A172 (cell line): ENCODE measurements around the gene RHOXF2B. TPM values are rescaled to one million over a fixed set of nuclear protein-coding genes. Genes with fewer than 3 reads are reported as not detected.
"Not testable (repeated sequence)": the region's sequence is repeated elsewhere in the genome, so short reads cannot be mapped to it uniquely, and the experiment has no call there.

ENCODE experiments used
- DNase-seq: peaks from one replicate; pipeline ENCODE4 v3.0.0-alpha.2; 2015; ENCODE audit warnings: low spot score
- total RNA-seq: library from RNA; depleted of rRNA; stranded (reverse); fragments of >200 nt; shearing (Covaris generic); gene quantifications from 2 replicates; pipeline ENCODE4 v1.2.3, GENCODE V29; 2014; rRNA removed

Gene RHOXF2B
- not detected in 2 replicates for total RNA-seq

GRCh38 chrX:120077590-120077989 lies at the start of gene RHOXF2B:
RHOXF2B (minus strand) TSS chrX:120077690; CDS start chrX:120077552, 138 bp downstream.
- not testable (repeated sequence) for DNase-seq

GRCh38 chrX:120125444-120125843 lies 48.0 kb upstream of the RHOXF2B start:
- no peak for DNase-seq

GRCh38 chrX:120120223-120120622 lies 42.7 kb upstream of the RHOXF2B start:
- peak; percentile 30 for DNase-seq

DNA sequence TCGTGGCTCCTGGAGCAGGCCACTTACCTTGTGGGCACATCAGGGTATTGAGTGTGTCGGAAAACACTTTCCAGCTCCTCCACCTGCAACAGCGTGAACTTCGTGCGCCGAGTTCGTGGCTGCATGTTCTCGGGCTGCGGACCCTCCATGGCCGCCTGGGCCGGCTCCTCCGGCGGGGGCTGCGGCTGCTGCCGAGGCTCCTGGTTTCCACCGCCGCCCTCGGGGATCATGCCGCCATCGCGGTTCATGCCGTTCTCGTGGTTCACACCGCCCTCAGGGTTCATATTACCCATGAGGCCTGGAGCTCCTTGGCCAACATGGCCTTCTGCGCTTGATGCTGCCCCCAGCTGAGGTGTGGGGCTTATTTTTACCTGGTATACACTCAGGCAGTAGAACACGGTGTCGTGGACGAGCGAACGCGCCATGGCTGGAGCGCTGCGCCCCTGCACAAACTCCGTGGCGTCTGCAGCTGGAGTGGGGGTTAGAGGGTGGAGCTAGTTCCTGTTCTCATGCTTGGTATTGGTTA lies 38.0 kb upstream of the RHOXF2B start, which contains the start of gene RHOXF1:
TSS of gene RHOXF1 (minus strand) at position 476 of the 526 bp plus-strand sequence. CDS start at position 425, 51 bp downstream.
- no peak for DNase-seq

- DNase-seq = no peak
Observed at GRCh38 chrX:120111611-120112010, 34.1 kb upstream of the RHOXF2B start.

DNA sequence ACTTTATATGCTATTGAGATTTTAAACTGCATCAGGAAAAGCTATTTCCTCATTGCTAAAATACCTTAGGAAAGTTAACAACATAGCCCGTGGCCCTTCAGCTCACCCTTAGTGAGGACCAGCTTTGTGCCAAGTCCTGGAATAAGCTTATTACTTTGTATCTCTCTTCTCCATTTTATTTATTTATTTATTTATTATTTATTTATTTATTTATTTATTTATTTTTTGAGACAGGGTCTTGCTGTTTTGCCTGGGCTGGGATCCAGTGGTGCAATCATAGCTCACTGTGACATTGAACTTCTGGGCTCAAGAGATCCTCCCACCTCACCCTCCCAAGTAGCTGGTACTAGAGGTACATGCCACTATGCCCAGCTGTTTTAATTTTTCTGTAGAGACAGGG lies 31.9 kb upstream of the RHOXF2B start:
- DNase-seq = no peak

GRCh38 chrX:120104707-120105106 lies 27.2 kb upstream of the RHOXF2B start:
- not testable (repeated sequence) for DNase-seq

DNA sequence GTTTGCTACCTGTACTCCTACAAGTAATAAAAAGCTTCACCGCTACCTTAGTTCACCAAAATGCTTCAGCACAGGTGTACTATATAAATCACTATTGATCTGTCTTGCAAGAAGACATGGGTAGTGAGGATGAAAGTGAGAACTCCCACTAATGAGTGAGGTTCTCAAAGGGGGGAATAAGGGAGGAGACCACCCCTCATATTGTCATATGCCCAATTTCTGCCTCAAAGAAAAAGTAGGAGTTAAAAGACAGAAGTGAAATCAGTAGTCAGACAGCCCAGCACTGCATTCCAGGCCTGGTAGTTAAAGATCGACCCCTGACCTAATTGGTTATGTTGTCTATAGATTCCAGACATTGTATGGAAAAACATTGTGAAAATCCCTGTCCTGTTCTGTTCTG lies 23.6 kb upstream of the RHOXF2B start:
- DNase-seq = not testable (repeated sequence)

GRCh38 chrX:120090208-120090607 lies 12.7 kb upstream of the RHOXF2B start:
- DNase-seq = no peak

DNA sequence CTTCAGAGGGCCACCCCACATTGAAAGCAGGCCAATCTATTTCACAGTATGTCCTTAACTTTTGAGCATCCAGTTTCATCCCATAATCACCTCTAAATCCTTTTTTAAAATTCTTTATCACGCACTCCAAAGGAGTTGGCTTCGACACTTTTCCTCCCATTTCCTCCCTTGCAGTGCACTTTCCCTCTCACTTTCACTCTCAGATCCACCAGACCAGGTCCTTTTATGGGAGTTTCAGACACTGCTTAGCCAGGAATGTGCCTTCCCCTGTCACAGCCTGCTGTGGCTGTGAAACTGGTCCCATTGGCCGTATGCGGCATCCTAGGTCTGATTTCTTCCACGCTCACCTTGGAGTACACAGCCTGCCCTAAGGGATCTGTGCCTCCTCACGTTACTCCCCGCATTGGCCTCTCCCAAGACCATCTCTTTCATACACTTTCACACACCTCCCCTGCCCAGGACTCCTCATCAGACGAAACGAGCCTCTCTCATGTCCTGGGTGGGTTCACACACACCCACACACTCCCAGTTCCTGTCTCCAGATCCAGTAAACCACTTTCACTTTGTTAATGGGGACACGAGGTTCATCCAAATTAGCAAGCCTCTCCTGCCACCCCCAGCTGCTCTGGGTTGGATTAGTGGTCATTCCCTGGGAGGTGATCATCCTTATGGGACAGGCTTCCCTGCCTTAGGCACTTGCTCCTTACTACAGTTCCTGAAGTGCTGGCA lies 10.0 kb upstream of the RHOXF2B start:
- no peak for DNase-seq

GRCh38 chrX:120085553-120086185 lies 8.2 kb upstream of the RHOXF2B start:
- not testable (repeated sequence) for DNase-seq

DNA sequence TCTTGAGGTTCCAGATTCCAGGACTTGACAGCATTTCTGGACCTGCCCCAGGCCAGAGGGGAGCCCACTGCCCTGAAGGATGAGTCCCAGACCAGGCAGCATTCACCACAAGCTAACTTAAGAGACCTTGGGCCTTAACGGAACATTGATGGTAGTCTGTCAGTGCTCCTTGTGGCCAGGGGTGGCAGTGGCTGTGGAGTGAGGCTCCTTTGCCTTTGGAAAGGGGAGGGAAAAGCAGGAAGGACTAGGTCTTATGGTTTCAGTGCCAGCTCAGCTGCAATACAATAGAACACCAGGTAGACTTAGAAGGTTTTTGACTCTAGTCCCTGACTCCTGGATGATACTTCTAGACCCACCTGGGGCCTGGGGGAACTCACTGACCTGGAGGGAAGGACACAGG lies 11.3 kb downstream of the RHOXF2B start:
- not testable (repeated sequence) for DNase-seq

DNA sequence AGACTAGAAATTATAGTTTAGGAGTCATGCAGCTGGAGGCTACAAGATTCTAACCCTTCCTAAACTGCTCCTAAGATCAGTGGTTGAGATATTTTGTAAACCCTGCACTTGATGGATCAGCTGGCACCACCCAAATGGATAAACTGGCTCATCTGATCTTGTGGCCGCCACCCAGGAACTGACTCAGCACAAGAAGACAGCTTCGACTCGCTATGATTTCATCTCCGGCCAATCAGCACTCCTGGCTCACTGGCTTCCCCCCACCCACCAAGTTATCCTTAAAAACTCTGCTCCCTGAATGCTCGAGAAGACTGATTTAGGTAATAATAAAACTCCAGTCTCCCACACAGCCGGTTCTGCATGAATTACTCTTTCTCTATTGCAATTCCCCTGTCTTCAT lies 34.8 kb downstream of the RHOXF2B start:
- DNase-seq = not testable (repeated sequence)

- DNase-seq = not testable (repeated sequence)
Observed at GRCh38 chrX:120042247-120042646, 35.2 kb downstream of the RHOXF2B start.

- DNase-seq = not testable (repeated sequence)
Observed at GRCh38 chrX:120040176-120040575, 37.3 kb downstream of the RHOXF2B start.

- DNase-seq = not testable (repeated sequence)
Observed at GRCh38 chrX:120039087-120039733, 38.3 kb downstream of the RHOXF2B start.

DNA sequence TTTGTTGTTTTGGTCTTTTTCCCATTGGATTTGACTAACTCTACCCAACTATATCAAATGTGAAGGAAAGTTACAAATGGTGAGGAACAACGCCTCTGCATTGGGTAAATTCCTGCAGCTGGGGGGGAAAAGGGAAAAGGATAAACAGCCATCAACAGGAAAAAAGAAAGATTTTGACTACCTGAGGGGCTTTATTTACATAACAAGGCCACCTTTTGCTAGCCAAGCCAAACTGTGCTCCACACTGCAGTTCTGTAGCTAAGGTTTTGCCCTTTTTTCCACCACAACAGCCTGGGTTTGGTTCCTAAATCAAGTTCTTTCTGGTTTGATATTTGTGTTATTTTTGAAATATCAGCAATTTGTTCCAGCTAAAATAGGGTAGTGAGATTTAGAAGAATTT lies 40.8 kb downstream of the RHOXF2B start:
- DNase-seq = no peak

- DNase-seq = not testable (repeated sequence)
Observed at GRCh38 chrX:120035522-120036309, 41.8 kb downstream of the RHOXF2B start.

DNA sequence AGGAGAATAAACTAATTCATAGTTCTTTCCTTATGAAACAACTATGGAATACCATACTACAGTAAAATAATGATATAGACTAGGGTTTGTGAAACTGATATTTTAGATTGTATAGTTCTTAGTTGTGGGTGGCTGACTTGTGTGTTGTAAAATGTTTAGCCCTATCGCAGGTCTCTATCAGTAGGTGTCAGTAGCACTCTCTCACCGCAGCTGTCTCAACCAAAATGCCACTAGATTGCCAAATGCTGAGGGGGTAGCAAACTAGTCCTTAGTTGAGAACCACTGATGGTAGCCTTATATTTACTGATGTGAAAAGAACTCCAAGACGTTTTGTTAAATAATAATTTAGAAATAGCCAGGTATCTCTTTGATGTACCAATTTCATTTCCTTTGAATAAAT lies 48.1 kb downstream of the RHOXF2B start:
- no peak for DNase-seq

GRCh38 chrX:120023259-120023658 lies 54.2 kb downstream of the RHOXF2B start:
- no peak for DNase-seq

- no peak for DNase-seq
Observed at GRCh38 chrX:120022763-120023162, 54.7 kb downstream of the RHOXF2B start.
